Thyroid gland (tissue), 4 donors: Measurements from ENCODE around the gene EGFL8. TPM values are rescaled to one million over a fixed set of nuclear protein-coding genes. Genes with fewer than 3 reads are reported as not detected.

Source experiments
- DNase-seq, 2 donors: peaks; one replicate each; pipeline ENCODE4 v3.0.0-alpha.2; 2019
- H3K27ac ChIP-seq, 3 donors: fragments of 200-600 bp; sonication (generic); 1 replicate in 2 of 3; 2 replicates in 1 of 3; pipeline ENCODE4 v1.5.1; 2016 to 2019; ENCODE audit warnings: mild to moderate bottlenecking in 1 of 3, moderate library complexity in 1 of 3
- H3K27me3 ChIP-seq: fragments of 200-600 bp; sonication (generic); one replicate; pipeline ENCODE4 v1.5.1; 2019
- H3K36me3 ChIP-seq, 2 donors: fragments of 200-600 bp; sonication (generic); one replicate each; pipeline ENCODE4 v1.5.1; 2016 to 2019
- H3K4me1 ChIP-seq, 2 donors: fragments of 200-600 bp; sonication (generic); one replicate each; pipeline ENCODE4 v1.5.1; 2017 to 2019
- H3K4me3 ChIP-seq, 3 donors: fragments of 200-600 bp; sonication (generic); replicated peaks in 1 of 3; 1 replicate in 2 of 3; 2 replicates in 1 of 3; pipeline ENCODE4 v1.5.1; 2016; ENCODE audit warnings: mild to moderate bottlenecking in 1 of 3
- H3K9me3 ChIP-seq: fragments of 200-600 bp; sonication (generic); one replicate; pipeline ENCODE4 v1.5.1; 2017
- POLR2A ChIP-seq, 2 donors: fragments of 450-650 bp; IDR thresholded peaks; one replicate each; pipeline ENCODE4 v1.6.1; 2017; ENCODE audit warnings: antibody characterized with exemption in 2 of 2, mild to moderate bottlenecking in 2 of 2, moderate library complexity in 1 of 2
- WGBS, 2 donors: methylation state at CpG; one replicate each; pipeline ENCODE4 v1.1.5; 2017; 5-methylcytosine and 5-hydroxymethylcytosine counted together
- intact Hi-C: fragments of 100-400 bp; cut with DNase I; formaldehyde crosslinking; loops from one replicate; pipeline ENCODE4 v1.15.1; 2023
- total RNA-seq, 4 donors: library from RNA; depleted of rRNA; stranded (reverse); fragments of >200 nt; gene quantifications; one replicate each; pipeline ENCODE4 v1.2.3, GENCODE V29; 2016
- TF ChIP-seq, protein P1 (sequence below), 6 experiments: fragments of 200-600 bp in 3 of 6; fragments of 450-650 bp in 3 of 6; sonication (generic) in 3 of 6; IDR thresholded peaks; one replicate each; pipeline ENCODE4 v1.5.1; 2016 to 2019; ENCODE audit warnings: antibody characterized with exemption in 6 of 6, mild to moderate bottlenecking in 2 of 6, inconsistent platforms in 1 of 6, moderate library complexity in 1 of 6

Gene EGFL8
- total RNA-seq, 4 donors from 2014 or later, result 2.3 to 9.8 (median 6.5) TPM

DNA sequence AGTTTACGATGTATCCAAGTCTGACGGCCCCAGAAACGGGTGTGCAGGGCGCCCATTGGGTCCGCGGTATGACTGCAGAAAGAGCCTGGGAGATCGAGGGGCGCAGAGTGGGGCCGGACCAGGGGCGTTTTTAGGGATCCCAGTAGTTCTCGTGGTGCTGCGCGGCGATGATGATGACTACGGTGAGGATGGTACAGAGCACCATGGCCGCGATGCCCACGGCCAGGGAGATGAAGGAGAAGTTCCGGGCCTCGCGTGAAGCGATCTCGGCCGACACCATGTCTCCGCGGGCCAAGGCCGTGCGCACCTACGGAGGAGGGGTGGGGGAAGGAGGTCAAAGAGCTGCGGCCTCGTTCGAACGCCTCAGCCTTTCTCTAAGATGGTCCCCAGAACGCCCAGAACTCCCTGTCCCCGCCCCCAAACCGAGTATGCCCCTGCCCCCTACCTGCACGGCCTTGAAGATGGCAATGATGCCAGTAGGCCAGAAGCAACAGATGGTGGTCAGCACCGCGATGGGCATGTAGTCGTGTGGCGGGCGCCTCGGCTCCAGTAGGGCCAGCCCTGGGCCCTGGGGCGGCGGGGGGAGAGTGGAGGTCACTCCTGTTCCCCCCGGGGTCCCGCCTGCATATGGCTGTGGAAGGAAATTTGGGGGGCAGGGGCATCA is 15.2 kb upstream of the EGFL8 start:
- Histone ChIP-seq H3K4me1 (peaks cover 15 to 19% of the 10 kb centered on the region in 2 donors), H3K9me3 (no peaks in the 10 kb centered on the region), H3K36me3 (no peaks in the 10 kb centered on the region), H3K4me3 (no peak overlapping the region), H3K27me3 (no peaks in the 10 kb centered on the region), H3K27ac (no peak overlapping the region)
- TF ChIP-seq, protein P1, sequence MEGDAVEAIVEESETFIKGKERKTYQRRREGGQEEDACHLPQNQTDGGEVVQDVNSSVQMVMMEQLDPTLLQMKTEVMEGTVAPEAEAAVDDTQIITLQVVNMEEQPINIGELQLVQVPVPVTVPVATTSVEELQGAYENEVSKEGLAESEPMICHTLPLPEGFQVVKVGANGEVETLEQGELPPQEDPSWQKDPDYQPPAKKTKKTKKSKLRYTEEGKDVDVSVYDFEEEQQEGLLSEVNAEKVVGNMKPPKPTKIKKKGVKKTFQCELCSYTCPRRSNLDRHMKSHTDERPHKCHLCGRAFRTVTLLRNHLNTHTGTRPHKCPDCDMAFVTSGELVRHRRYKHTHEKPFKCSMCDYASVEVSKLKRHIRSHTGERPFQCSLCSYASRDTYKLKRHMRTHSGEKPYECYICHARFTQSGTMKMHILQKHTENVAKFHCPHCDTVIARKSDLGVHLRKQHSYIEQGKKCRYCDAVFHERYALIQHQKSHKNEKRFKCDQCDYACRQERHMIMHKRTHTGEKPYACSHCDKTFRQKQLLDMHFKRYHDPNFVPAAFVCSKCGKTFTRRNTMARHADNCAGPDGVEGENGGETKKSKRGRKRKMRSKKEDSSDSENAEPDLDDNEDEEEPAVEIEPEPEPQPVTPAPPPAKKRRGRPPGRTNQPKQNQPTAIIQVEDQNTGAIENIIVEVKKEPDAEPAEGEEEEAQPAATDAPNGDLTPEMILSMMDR (IDR thresholded peaks at IDR 0.05), result no peak
- TF ChIP-seq POLR2A (IDR thresholded peaks at IDR 0.05), result no peak
- intact Hi-C loops, result no loop called here
- WGBS, 2 donors, result 51 to 52% methylated on average over 44 to 47 of the region's 47 CpGs
- DNase-seq, result no peak

- H3K36me3 ChIP-seq, result no peaks in the 10 kb centered on the region
- WGBS, 2 donors, result 61 to 64% methylated on average over 27 to 31 of the region's 55 CpGs
- intact Hi-C loops, result loop anchor here (5.0 to 10.0 kb wide), 2 partner anchors 33 to 105 kb away; no protein-coding TSS in a partner anchor
- TF ChIP-seq, protein P1 (IDR thresholded peaks at IDR 0.05), result no peak
- no peak for TF ChIP-seq POLR2A (IDR thresholded peaks at IDR 0.05)
- no peak overlapping the region for H3K27ac ChIP-seq
- no peak for DNase-seq
- H3K4me3 ChIP-seq, result no peak overlapping the region
- peaks cover 20 to 25% of the 10 kb centered on the region in 2 donors for H3K4me1 ChIP-seq
- H3K27me3 ChIP-seq, result no peaks in the 10 kb centered on the region
- no peaks in the 10 kb centered on the region for H3K9me3 ChIP-seq
Measured at GRCh38 chr6:32149932-32150870, 14.2 kb upstream of the EGFL8 start.

DNA sequence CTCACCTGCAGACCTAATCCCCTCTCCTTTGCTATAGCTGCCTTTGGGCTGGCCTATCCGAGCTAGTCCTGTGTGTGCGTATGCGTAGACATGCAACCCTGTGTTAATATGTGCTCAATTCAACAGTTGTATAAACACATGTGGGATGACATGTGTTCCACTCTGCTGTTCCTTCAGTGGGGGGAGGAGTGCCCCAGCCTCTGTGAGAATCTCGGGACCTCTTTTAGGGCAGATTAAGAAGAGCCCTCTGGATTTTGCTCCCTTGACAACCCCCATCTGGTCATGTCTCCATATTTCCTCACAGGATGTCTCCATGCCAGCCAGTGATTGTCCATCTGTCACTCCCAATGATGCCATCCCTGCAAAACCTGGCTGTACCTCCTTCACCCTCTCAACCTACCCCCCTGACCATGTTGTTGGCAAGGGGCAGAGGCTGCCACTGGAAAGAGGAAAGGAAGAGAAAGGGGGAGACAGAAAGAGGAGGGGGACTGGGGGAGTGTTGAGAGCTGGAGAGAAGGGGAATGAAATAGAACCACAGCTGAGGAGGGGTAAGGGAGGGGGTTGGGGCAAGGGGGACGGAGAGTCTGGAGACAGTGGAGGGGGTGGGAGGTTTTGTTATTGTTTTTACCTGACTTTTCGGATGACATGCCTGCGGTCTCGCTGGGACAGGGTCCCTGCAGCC is 13.1 kb upstream of the EGFL8 start:
- Histone ChIP-seq H3K27ac (peak overlapping the region in 1 of 3 donors; percentile 31), H3K27me3 (no peaks in the 10 kb centered on the region), H3K4me3 (peak overlapping the region in 1 of 3 donors; percentile 23), H3K4me1 (peaks cover 25 to 26% of the 10 kb centered on the region in 2 donors), H3K36me3 (no peaks in the 10 kb centered on the region), H3K9me3 (no peaks in the 10 kb centered on the region)
- 46 to 52% methylated on average over 8 of the region's 8 CpGs for WGBS, 2 donors
- DNase-seq, result no peak
- intact Hi-C loops, result loop anchor here (5.0 to 10.0 kb wide), 2 partner anchors 34 to 107 kb away; no protein-coding TSS in a partner anchor
- TF ChIP-seq, protein P1 (IDR thresholded peaks at IDR 0.05), result no peak
- TF ChIP-seq POLR2A (IDR thresholded peaks at IDR 0.05), result no peak

- no peak for DNase-seq
- TF ChIP-seq, protein P1 (IDR thresholded peaks at IDR 0.05), result no peak
- no peak for TF ChIP-seq POLR2A (IDR thresholded peaks at IDR 0.05)
- Histone ChIP-seq H3K4me3 (peak within 1 kb of the TSS in 1 of 3 donors; percentile 51), H3K9me3 (no peaks in the 10 kb centered on the region), H3K27me3 (no peaks in the 10 kb centered on the region), H3K36me3 (no peaks in the 10 kb centered on the region), H3K4me1 (peaks cover 25 to 26% of the 10 kb centered on the region in 2 donors), H3K27ac (peak within 1 kb of the TSS; percentile 68 to 95 (median 95))
- intact Hi-C loops, result loop anchor here (5.0 to 10.0 kb wide), 2 partner anchors 35 to 107 kb away; no protein-coding TSS in a partner anchor
- WGBS, 2 donors, result 25 to 35% methylated on average over 11 to 14 of the region's 24 CpGs
Measured at GRCh38 chr6:32151863-32152768, 12.3 kb upstream of the EGFL8 start, which contains the start of gene PRRT1. Gene PRRT1 (minus strand): TSS chr6:32151939. CDS start chr6:32151827, 112 bp downstream.
